PC-3 (cell line): Measurements from ENCODE around the gene CD3E. TPM values are rescaled to one million over a fixed set of nuclear protein-coding genes. Genes with fewer than 3 reads are reported as not detected.

Experiments used
- ATAC-seq: fragments of 200-7000 bp; cut with Tn5 transposase; 2 replicates; pipeline ENCODE4 v1.9.1; 2020; ENCODE audit warnings: mild to moderate bottlenecking, moderate library complexity
- BruUV-seq: library from RNA; stranded (reverse); fragments of 400-500 nt; replicated peaks from 2 replicates; lab custom pipeline; 2021; lab: Mats Ljungman, UMichigan
- CTCF ChIA-PET: fragments of 300-600 bp; sonication (Branson Sonifier 250); formaldehyde crosslinking; loops from one replicate; lab custom pipeline; 2022; ENCODE audit warnings: antibody characterized with exemption; lab: Charles Lee
- POLR2A ChIA-PET: fragments of 300-600 bp; sonication (Branson Sonifier 250); formaldehyde crosslinking; loops from one replicate; lab custom pipeline; 2022; ENCODE audit warnings: antibody characterized with exemption; ENCODE audit not compliant: unreplicated experiment; lab: Charles Lee
- DNase-seq: peaks from one replicate; pipeline ENCODE4 v3.0.0-alpha.2; 2015
- H2AFZ ChIP-seq: fragments of 300-600 bp; sonication (generic); 2 replicates; pipeline ENCODE4 v1.6.0; 2016; ENCODE audit warnings: antibody characterized with exemption, low read length
- H3F3A ChIP-seq: fragments of 300-600 bp; sonication (generic); one replicate; pipeline ENCODE4 v1.6.0; 2017; ENCODE audit warnings: antibody characterized with exemption, low read length, control low read depth, mild to moderate bottlenecking; ENCODE audit not compliant: unreplicated experiment
- H3K27ac ChIP-seq: fragments of 300-600 bp; sonication (generic); 2 replicates; pipeline ENCODE4 v1.5.1; 2016; ENCODE audit warnings: mild to moderate bottlenecking, low read length
- H3K27me3 ChIP-seq: fragments of 300-600 bp; sonication (generic); 2 replicates; pipeline ENCODE4 v1.6.1; 2016; ENCODE audit warnings: low read length, mixed read lengths
- H3K36me3 ChIP-seq: fragments of 300-600 bp; sonication (generic); 2 replicates; pipeline ENCODE4 v1.6.1; 2016; ENCODE audit warnings: low read depth, mixed run types, low read length, mixed read lengths
- H3K4me1 ChIP-seq: fragments of 300-600 bp; sonication (generic); 2 replicates; pipeline ENCODE4 v1.5.1; 2016; ENCODE audit warnings: low read length; ENCODE audit not compliant: insufficient read depth
- H3K4me2 ChIP-seq: fragments of 300-600 bp; sonication (generic); 2 replicates; pipeline ENCODE4 v1.6.0; 2016; ENCODE audit warnings: low read length
- H3K4me3 ChIP-seq: fragments of 300-600 bp; sonication (generic); 2 replicates; pipeline ENCODE4 v1.5.1; 2016; ENCODE audit warnings: mild to moderate bottlenecking, low read length, mixed read lengths
- H3K79me2 ChIP-seq: fragments of 300-600 bp; sonication (generic); 2 replicates; pipeline ENCODE4 v1.6.1; 2017; ENCODE audit warnings: low read length, mixed read lengths
- H3K9ac ChIP-seq: fragments of 300-600 bp; sonication (generic); 2 replicates; pipeline ENCODE4 v1.6.0; 2016; ENCODE audit warnings: mild to moderate bottlenecking, low read length
- H3K9me2 ChIP-seq: fragments of 300-600 bp; sonication (generic); replicated peaks from 2 replicates; pipeline ENCODE4 v1.6.1; 2016; ENCODE audit warnings: mixed run types, low read length, mixed read lengths
- H3K9me3 ChIP-seq: fragments of 300-600 bp; sonication (generic); 2 replicates; pipeline ENCODE4 v1.6.1; 2016; ENCODE audit warnings: low read length, mixed read lengths
- H4K20me1 ChIP-seq: fragments of 300-600 bp; sonication (generic); 2 replicates; pipeline ENCODE4 v1.6.1; 2016; ENCODE audit warnings: low read length, mixed read lengths
- EZH2 ChIP-seq: fragments of 300-600 bp; sonication (generic); IDR thresholded peaks from one replicate; pipeline ENCODE4 v1.6.1; 2017; ENCODE audit warnings: antibody characterized with exemption, mild to moderate bottlenecking, low read length; ENCODE audit not compliant: unreplicated experiment
- EZH2phosphoT487 ChIP-seq: fragments of 300-600 bp; sonication (generic); IDR thresholded peaks from 2 replicates; pipeline ENCODE4 v1.6.1; 2018; ENCODE audit warnings: mild to moderate bottlenecking, antibody characterized with exemption, low read length, borderline replicate concordance
- intact Hi-C: fragments of 100-400 bp; cut with micrococcal nuclease; formaldehyde crosslinking; loops from 2 replicates; pipeline ENCODE4 v1.9.0; 2023
- total RNA-seq: library from RNA; depleted of rRNA; stranded (reverse); fragments of >200 nt; gene quantifications from 2 replicates; pipeline ENCODE4 v1.2.3, GENCODE V29; 2014
- TF ChIP-seq, protein P1 (sequence below): fragments of 300-600 bp; sonication (generic); conservative IDR thresholded peaks from 2 replicates; pipeline ENCODE4 v1.5.1; 2017; ENCODE audit warnings: antibody characterized with exemption, low read depth, mild to moderate bottlenecking, low read length

The CD3E gene
- total RNA-seq, 1 experiment from 2014 or later: not detected

- POLR2A ChIA-PET: interaction anchor here (0.5 kb wide), 1 partner anchor 87 kb away, joined by 3 read pairs; no protein-coding TSS in a partner anchor
- CTCF ChIA-PET: interaction anchor here (0.5 to 0.7 kb wide), 2 partner anchors 78 to 96 kb away, joined by 3 to 6 read pairs; no protein-coding TSS in a partner anchor
- Histone ChIP-seq H4K20me1 (no peaks in the 10 kb centered on the region), H3K9ac (no peak overlapping the region), H3K27ac (peak overlapping the region; percentile 66), H3F3A (no peaks in the 10 kb centered on the region), H2AFZ (no peak overlapping the region), H3K4me1 (peaks cover 43% of the 10 kb centered on the region), H3K79me2 (no peaks in the 10 kb centered on the region), H3K4me2 (peak overlapping the region; percentile 74), H3K36me3 (no peaks in the 10 kb centered on the region), H3K9me2 (no peaks in the 10 kb centered on the region), H3K4me3 (no peak overlapping the region), H3K27me3 (no peaks in the 10 kb centered on the region), H3K9me3 (no peaks in the 10 kb centered on the region)
- intact Hi-C loops: no loop called here
- no TSS peak for BruUV-seq
- TF ChIP-seq EZH2 (no peak), EZH2phosphoT487 (no peak)
- ATAC-seq (no peak), DNase-seq (no peak)
Observed at GRCh38 chr11:118276422-118276821, 28.1 kb upstream of the CD3E start.

DNA sequence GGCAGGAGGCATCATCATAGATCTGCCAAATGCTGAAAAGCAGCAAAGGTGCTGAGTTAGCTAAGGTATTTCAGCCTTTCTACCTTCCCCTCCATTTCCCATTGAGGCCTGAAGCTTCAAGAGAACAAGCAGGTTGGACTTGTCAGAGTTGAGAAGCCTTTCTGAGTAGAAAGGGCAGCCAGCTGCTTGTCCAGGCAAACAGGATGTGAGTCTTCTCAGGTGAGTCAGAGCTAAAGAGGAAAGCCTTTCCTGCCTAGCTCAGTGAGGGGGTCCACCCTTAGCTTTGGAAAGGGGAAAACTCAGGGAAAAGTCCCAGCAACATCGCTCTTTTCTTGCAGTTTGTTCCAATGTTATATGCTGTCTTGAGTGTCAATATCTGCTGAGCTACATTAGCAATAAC is 27.2 kb upstream of the CD3E start:
- Histone ChIP-seq H3K4me2 (peak overlapping the region; percentile 74), H3K27ac (peak overlapping the region; percentile 66), H3K9ac (peak overlapping the region; percentile 7), H3K4me1 (peaks cover 43% of the 10 kb centered on the region), H3K79me2 (no peaks in the 10 kb centered on the region), H2AFZ (peak overlapping the region; percentile 30), H4K20me1 (no peaks in the 10 kb centered on the region), H3K36me3 (no peaks in the 10 kb centered on the region), H3K9me2 (no peaks in the 10 kb centered on the region), H3K4me3 (peak overlapping the region; percentile 3; the same call in 1 of the 2 replicates), H3K27me3 (no peaks in the 10 kb centered on the region), H3K9me3 (no peaks in the 10 kb centered on the region), H3F3A (no peaks in the 10 kb centered on the region)
- ATAC-seq: peak; percentile 95
- ChIA-PET CTCF (interaction anchor here (0.7 to 1.4 kb wide), 3 partner anchors 14 to 79 kb away, joined by 5 to 7 read pairs (median 7); partner anchors contain the start of gene MPZL3), POLR2A (interaction anchor here (0.7 to 1.0 kb wide), 2 partner anchors 23 kb away, joined by 4 to 9 read pairs; no protein-coding TSS in a partner anchor)
- no peak for TF ChIP-seq EZH2
- TF ChIP-seq, protein P1, sequence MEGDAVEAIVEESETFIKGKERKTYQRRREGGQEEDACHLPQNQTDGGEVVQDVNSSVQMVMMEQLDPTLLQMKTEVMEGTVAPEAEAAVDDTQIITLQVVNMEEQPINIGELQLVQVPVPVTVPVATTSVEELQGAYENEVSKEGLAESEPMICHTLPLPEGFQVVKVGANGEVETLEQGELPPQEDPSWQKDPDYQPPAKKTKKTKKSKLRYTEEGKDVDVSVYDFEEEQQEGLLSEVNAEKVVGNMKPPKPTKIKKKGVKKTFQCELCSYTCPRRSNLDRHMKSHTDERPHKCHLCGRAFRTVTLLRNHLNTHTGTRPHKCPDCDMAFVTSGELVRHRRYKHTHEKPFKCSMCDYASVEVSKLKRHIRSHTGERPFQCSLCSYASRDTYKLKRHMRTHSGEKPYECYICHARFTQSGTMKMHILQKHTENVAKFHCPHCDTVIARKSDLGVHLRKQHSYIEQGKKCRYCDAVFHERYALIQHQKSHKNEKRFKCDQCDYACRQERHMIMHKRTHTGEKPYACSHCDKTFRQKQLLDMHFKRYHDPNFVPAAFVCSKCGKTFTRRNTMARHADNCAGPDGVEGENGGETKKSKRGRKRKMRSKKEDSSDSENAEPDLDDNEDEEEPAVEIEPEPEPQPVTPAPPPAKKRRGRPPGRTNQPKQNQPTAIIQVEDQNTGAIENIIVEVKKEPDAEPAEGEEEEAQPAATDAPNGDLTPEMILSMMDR: no peak
- no peak for TF ChIP-seq EZH2phosphoT487
- no TSS peak for BruUV-seq
- intact Hi-C loops: no loop called here
- DNase-seq: peak; percentile 93

DNA sequence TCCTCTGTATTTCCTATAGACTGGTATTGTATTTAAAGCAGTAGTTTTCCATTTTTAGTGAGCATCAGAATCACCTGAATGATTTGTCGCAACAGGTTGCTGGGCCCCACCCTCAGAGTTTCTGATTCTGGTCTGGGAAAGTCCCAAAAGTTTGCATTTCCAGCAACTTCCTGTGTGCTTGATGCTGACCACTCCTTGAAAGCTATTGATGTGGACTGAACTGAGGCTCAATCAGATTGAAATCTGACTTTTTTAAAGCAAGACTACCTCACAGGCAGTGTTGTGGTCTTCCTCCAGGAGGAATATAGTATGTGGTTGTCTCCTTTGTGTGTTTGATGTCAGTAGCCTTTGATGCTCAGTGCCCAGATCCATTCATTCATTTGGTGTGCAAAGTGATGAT is 23.2 kb upstream of the CD3E start:
- Histone ChIP-seq H3K9ac (no peak overlapping the region), H3K27me3 (no peaks in the 10 kb centered on the region), H3K4me2 (no peak overlapping the region), H3K27ac (no peak overlapping the region), H3F3A (no peaks in the 10 kb centered on the region), H3K36me3 (no peaks in the 10 kb centered on the region), H3K4me1 (peaks cover 21% of the 10 kb centered on the region), H2AFZ (no peak overlapping the region), H3K9me3 (no peaks in the 10 kb centered on the region), H3K9me2 (no peaks in the 10 kb centered on the region), H3K4me3 (no peak overlapping the region), H3K79me2 (no peaks in the 10 kb centered on the region), H4K20me1 (no peaks in the 10 kb centered on the region)
- POLR2A ChIA-PET: no interaction called here
- CTCF ChIA-PET: no interaction called here
- intact Hi-C loops: no loop called here
- no peak for DNase-seq
- TF ChIP-seq EZH2phosphoT487 (no peak), EZH2 (no peak)
- TF ChIP-seq, protein P1: no peak
- ATAC-seq: no peak
- no TSS peak for BruUV-seq
